22Rv1 (cell line): ENCODE measurements around the gene FAM9C.

Source experiments
- ZFX ChIP-seq: fragments of 450-650 bp; IDR thresholded peaks from 2 replicates; pipeline ENCODE4 v1.6.1; 2017; ENCODE audit warnings: antibody characterized with exemption, borderline replicate concordance
- TF ChIP-seq, protein P1 (sequence below): fragments of 450-650 bp; IDR thresholded peaks from 2 replicates; pipeline ENCODE4 v1.5.1; 2017; ENCODE audit warnings: mild to moderate bottlenecking

DNA sequence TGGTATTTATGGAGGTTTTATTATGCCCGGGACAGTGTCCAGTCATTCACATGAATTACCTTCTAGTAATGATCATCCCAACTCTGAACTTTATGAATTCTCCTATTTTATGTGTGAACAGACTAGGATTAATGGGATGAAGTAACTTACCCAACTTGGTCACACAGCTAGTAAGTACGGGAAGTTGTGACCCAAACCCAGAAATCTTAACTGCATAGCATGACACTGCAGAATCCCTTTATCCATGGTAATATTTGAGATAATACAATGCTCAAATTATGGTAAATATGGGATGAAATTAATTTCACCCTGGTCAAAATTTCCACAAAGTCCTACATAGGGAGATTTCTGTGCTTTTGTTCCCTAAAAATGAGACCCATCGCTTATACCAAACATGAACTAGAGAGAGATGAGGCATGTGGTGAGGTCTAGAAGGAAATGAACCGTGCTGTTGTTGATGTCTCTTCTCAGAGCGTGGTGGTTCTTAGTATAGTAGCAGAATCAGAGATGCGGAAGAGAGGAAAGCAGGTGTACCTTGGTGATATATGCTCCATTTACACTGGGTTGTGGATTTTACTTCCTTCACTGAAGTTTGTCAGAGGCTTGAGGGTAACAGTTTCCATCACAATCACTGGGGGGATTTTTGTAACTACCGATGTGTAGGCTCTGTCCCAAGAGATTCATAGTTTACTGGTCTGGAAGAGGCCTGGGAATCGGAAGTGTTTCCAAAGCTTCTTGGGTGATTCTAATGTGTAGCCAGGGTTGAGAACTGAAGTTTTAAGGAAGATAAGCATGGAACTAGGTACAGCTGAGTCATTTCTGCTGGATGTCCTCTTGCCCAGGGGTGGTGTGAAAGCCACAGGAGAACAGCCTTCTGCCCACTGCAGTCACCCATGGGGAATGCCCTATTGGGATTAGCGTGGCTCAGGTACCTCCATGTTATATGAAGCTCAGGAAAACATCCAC is 30.2 kb upstream of the FAM9C start:
- TF ChIP-seq, protein P1, sequence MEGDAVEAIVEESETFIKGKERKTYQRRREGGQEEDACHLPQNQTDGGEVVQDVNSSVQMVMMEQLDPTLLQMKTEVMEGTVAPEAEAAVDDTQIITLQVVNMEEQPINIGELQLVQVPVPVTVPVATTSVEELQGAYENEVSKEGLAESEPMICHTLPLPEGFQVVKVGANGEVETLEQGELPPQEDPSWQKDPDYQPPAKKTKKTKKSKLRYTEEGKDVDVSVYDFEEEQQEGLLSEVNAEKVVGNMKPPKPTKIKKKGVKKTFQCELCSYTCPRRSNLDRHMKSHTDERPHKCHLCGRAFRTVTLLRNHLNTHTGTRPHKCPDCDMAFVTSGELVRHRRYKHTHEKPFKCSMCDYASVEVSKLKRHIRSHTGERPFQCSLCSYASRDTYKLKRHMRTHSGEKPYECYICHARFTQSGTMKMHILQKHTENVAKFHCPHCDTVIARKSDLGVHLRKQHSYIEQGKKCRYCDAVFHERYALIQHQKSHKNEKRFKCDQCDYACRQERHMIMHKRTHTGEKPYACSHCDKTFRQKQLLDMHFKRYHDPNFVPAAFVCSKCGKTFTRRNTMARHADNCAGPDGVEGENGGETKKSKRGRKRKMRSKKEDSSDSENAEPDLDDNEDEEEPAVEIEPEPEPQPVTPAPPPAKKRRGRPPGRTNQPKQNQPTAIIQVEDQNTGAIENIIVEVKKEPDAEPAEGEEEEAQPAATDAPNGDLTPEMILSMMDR, result no peak
- TF ChIP-seq ZFX, result no peak
